Caco-2 (cell line): ENCODE results near the gene HTT. TPM values are rescaled to one million over a fixed set of nuclear protein-coding genes. Genes with fewer than 3 reads are reported as not detected.

ENCODE experiments used
- BruUV-seq: library from RNA; stranded (reverse); fragments of 400-500 nt; replicated peaks from 2 replicates; lab custom pipeline; 2021; lab: Mats Ljungman, UMichigan
- CTCF ChIA-PET: fragments of 300-600 bp; sonication (Branson Sonifier 250); formaldehyde crosslinking; loops from one replicate; lab custom pipeline; 2022; ENCODE audit warnings: antibody characterized with exemption; lab: Charles Lee
- POLR2A ChIA-PET: fragments of 300-600 bp; sonication (Branson Sonifier 250); formaldehyde crosslinking; loops from one replicate; lab custom pipeline; 2022; ENCODE audit warnings: antibody characterized with exemption; lab: Charles Lee
- DNase-seq, 2 experiments: peaks; one replicate each; pipeline versions ENCODE4 v3.0.0 to v3.0.0-alpha.2; 2020 to 2022
- H3K27me3 ChIP-seq: replicated peaks from 2 replicates; pipeline ENCODE4 v1.6.0; 2011; ENCODE audit warnings: low read length; ENCODE audit not compliant: control insufficient read depth, insufficient read depth
- H3K36me3 ChIP-seq: 2 replicates; pipeline ENCODE4 v1.5.1; 2011; ENCODE audit warnings: low read length; ENCODE audit not compliant: control insufficient read depth, insufficient read depth
- H3K4me1 ChIP-seq: fragments of 250-450 bp; sonication (Bioruptor Pico); 2 replicates; pipeline ENCODE4 v1.5.1; 2020; ENCODE audit warnings: mild to moderate bottlenecking
- H3K4me3 ChIP-seq: 2 replicates; pipeline ENCODE4 v1.5.1; 2011; ENCODE audit warnings: low read depth, mild to moderate bottlenecking, control low read depth, low read length
- H3K9me3 ChIP-seq: fragments of 250-450 bp; sonication (Bioruptor Pico); 2 replicates; pipeline ENCODE4 v1.5.1; 2020; ENCODE audit warnings: mild to moderate bottlenecking, moderate library complexity
- H3K27ac Mint-ChIP-seq: one replicate; pipeline ENCODE4 v1.8.0; 2022; ENCODE audit warnings: mixed read lengths; ENCODE audit not compliant: unreplicated experiment
- H3K27me3 Mint-ChIP-seq: one replicate; pipeline ENCODE4 v1.8.0; 2022; ENCODE audit warnings: mixed read lengths; ENCODE audit not compliant: insufficient read depth, unreplicated experiment
- H3K36me3 Mint-ChIP-seq: one replicate; pipeline ENCODE4 v1.8.0; 2022; ENCODE audit warnings: mild to moderate bottlenecking, mixed read lengths; ENCODE audit not compliant: insufficient read depth, unreplicated experiment
- H3K4me1 Mint-ChIP-seq: one replicate; pipeline ENCODE4 v1.8.0; 2022; ENCODE audit warnings: low read depth, mixed read lengths; ENCODE audit not compliant: unreplicated experiment
- H3K4me3 Mint-ChIP-seq: one replicate; pipeline ENCODE4 v1.8.0; 2022; ENCODE audit warnings: mild to moderate bottlenecking, moderate library complexity, mixed read lengths; ENCODE audit not compliant: unreplicated experiment
- H3K9me3 Mint-ChIP-seq: one replicate; pipeline ENCODE4 v1.8.0; 2022; ENCODE audit warnings: mixed read lengths; ENCODE audit not compliant: unreplicated experiment
- CTCF ChIP-seq, 2 experiments: fragments of 200-600 bp in 1 of 2; IDR thresholded peaks; 1 replicate in 1 of 2; 2 replicates in 1 of 2; pipeline versions ENCODE4 v1.5.1 to v1.8.0; 2011 to 2022; ENCODE audit warnings: antibody characterized with exemption in 1 of 2, control low read depth in 1 of 2, inconsistent platforms in 1 of 2, low read depth in 1 of 2, low read length in 1 of 2, mild to moderate bottlenecking in 1 of 2, moderate library complexity in 1 of 2; ENCODE audit not compliant: insufficient read depth in 1 of 2, severe bottlenecking in 1 of 2, unreplicated experiment in 1 of 2
- intact Hi-C: fragments of 100-400 bp; cut with micrococcal nuclease; formaldehyde crosslinking; loops from one replicate; pipeline ENCODE4 v1.10.0; 2022; ENCODE audit not compliant: unreplicated experiment
- total RNA-seq: library from RNA; stranded (reverse); gene quantifications from 2 replicates; pipeline ENCODE4 v1.2.3, GENCODE V29; 2022

The HTT gene
- total RNA-seq, 1 experiment from 2014 or later: 63.3 TPM

GRCh38 chr4:3288571-3289094, 214.2 kb downstream of the HTT start:
- Histone ChIP-seq H3K36me3 (no peaks in the 10 kb centered on the region), H3K9me3 (no peaks in the 10 kb centered on the region), H3K4me1 (no peaks in the 10 kb centered on the region), H3K4me3 (no peak overlapping the region), H3K27me3 (no peaks in the 10 kb centered on the region)
- intact Hi-C loops: no loop called here
- Mint-ChIP-seq H3K4me1 (peaks cover 11% of the 10 kb centered on the region), H3K4me3 (no peak overlapping the region), H3K9me3 (no peaks in the 10 kb centered on the region), H3K36me3 (peaks cover 3% of the 10 kb centered on the region), H3K27ac (no peak overlapping the region), H3K27me3 (no peaks in the 10 kb centered on the region)
- BruUV-seq: no TSS peak
- TF ChIP-seq CTCF (IDR thresholded peaks at IDR 0.05; ENCODE audit: insufficient read depth in 1 of 2, low read depth in 1 of 2, low read length in 1 of 2, severe bottlenecking in 1 of 2, unreplicated experiment in 1 of 2): no peak
- ChIA-PET POLR2A (no interaction called here), CTCF (no interaction called here)
- no peak for DNase-seq

GRCh38 chr4:3290476-3290875, 216.0 kb downstream of the HTT start:
- Mint-ChIP-seq H3K9me3 (no peaks in the 10 kb centered on the region), H3K4me3 (no peak overlapping the region), H3K4me1 (peaks cover 17% of the 10 kb centered on the region), H3K27me3 (no peaks in the 10 kb centered on the region), H3K27ac (no peak overlapping the region), H3K36me3 (peaks cover 6% of the 10 kb centered on the region)
- H3K36me3 ChIP-seq: no peaks in the 10 kb centered on the region
- H3K27me3 ChIP-seq: no peaks in the 10 kb centered on the region
- ChIA-PET POLR2A (no interaction called here), CTCF (no interaction called here)
- no TSS peak for BruUV-seq
- intact Hi-C loops: no loop called here
- no peaks in the 10 kb centered on the region for H3K9me3 ChIP-seq
- no peak for TF ChIP-seq CTCF (IDR thresholded peaks at IDR 0.05; ENCODE audit: insufficient read depth in 1 of 2, low read depth in 1 of 2, low read length in 1 of 2, severe bottlenecking in 1 of 2, unreplicated experiment in 1 of 2)
- no peak overlapping the region for H3K4me3 ChIP-seq
- no peak for DNase-seq
- H3K4me1 ChIP-seq: no peaks in the 10 kb centered on the region

- Mint-ChIP-seq H3K9me3 (no peaks in the 10 kb centered on the region), H3K27me3 (no peaks in the 10 kb centered on the region), H3K27ac (no peak overlapping the region), H3K4me1 (peaks cover 17% of the 10 kb centered on the region), H3K36me3 (peaks cover 6% of the 10 kb centered on the region), H3K4me3 (peak overlapping the region; percentile 88)
- intact Hi-C loops: no loop called here
- Histone ChIP-seq H3K36me3 (no peaks in the 10 kb centered on the region), H3K4me3 (no peak overlapping the region), H3K27me3 (no peaks in the 10 kb centered on the region), H3K4me1 (no peaks in the 10 kb centered on the region), H3K9me3 (no peaks in the 10 kb centered on the region)
- TF ChIP-seq CTCF (IDR thresholded peaks at IDR 0.05; ENCODE audit: insufficient read depth in 1 of 2, low read depth in 1 of 2, low read length in 1 of 2, severe bottlenecking in 1 of 2, unreplicated experiment in 1 of 2): no peak
- DNase-seq: no peak
- ChIA-PET POLR2A (no interaction called here), CTCF (no interaction called here)
- no TSS peak for BruUV-seq
Measured at GRCh38 chr4:3290889-3291321, 216.4 kb downstream of the HTT start.
